IPS-NIHi7 (cell line): ENCODE measurements around the gene RPTOR.

ENCODE experiments used
- DNase-seq: peaks from one replicate; pipeline ENCODE4 v3.0.0; 2012; ENCODE audit warnings: mixed read lengths; ENCODE audit errors: extremely low spot score

The RPTOR gene

DNA sequence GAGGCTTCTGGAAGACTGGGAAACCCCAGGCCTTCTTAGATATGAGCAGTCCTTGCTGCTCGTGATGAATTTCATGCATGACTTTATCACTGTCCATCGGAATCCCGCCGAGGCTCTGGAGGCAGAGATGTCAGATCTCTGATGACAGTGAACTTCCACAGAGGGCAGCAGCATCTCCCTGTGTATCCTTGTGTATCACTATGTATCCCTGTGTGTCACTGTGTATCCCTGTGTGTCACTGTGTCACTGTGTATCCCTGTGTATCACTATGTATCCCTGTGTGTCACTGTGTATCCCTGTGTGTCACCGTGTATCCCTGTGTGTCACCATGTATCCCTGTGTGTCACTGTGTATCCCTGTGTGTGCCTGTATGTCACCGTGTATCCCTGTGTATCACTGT, 286.9 kb downstream of the RPTOR start:
- no peak for DNase-seq

- peak; percentile 59 for DNase-seq
These were observed 287.6 kb downstream of the RPTOR start for GRCh38 chr17:80832266-80832676.

DNA sequence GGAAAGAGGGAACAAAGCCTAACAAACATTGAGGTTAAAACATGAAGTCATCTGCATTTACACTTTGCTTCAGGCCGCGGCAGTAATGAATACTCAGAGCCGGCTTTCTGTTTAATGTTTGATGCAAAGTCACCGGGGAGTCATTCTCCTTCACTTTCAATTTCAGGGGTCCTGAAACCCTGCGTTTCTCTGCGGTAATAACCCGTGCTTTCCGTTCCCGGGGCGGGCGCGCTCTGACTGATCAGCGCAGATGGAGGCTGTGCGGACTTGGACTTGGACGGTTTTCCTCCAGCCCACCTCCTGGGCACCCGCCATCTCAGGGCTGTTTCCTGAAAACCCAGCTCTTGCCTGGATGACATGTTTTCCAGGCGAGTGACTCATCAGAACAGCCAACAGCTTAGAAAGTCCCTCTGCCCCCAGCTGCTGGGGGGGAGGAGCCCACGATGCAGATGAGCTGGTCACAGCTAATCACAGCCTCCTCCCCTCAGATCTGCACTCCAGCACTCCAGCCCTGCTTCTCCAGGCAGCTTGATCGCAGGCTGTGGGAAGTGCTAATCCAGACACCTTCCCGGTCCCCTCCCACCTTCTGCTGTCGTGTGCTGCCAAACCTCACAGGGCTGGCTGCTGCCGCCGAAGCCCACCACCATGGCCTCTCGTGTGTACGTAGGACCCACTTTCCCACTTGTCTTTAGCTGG, 288.4 kb downstream of the RPTOR start:
- peak; percentile 98 for DNase-seq

- DNase-seq, result no peak
These were observed 289.6 kb downstream of the RPTOR start for GRCh38 chr17:80833952-80834892.

GRCh38 chr17:80834893-80835275, 290.2 kb downstream of the RPTOR start:
- no peak for DNase-seq

DNA sequence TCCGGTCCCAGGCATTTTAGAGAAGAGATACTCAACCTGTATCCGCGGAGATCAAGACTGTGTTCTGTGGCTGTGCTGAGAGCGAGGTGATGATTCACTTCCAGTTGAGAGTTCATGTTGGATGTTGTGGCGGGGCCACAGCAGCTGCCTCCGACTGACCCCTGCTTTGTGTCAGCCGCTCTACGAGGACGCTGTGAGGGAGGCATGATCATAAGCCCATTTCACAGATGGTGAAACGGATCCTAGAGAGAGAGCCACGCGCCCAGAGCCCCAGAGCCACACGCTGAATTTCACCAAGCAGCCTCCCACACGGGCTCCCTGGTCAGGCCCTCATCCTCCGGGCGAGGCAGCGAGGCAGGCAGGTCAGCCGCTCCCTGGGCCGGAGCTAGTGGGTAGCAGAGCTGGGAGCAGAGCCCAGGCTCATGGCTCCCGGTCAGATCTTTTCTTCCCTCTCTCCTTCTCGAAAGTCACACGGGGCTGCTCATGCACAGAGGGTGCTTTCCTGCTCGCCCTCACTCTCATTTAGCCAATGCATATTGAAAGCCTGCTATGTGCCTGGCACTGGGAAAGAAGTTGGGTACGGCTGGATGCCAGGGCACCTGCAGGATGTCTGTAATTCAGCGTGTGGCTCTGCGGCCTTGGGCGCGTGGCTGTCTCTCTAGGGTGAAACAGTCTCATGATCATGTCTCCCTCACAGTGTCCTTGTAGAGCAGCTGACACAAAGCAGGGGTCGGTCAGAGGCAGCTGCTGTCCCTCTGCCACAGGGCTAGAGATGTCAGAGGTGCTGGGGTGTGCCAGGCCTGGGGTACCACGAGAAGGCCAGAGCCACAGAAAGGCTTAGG, 291.4 kb downstream of the RPTOR start:
- DNase-seq, result no peak

DNA sequence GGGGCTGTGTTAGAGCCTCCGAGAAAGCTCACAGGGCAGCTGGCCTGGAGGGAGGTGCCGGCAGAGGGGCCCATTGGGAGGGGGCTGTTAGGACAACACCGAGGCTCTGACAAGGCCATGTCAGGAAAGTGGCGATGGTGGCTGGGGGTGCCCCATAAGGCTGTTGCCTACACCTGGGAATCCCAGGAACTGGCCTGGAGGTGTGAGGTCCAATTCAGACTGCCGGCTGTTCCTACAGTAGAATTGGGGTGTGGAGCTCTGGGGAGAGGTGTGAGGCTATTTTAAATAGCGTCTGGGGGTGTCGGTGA, 292.0 kb downstream of the RPTOR start:
- no peak for DNase-seq

GRCh38 chr17:80836971-80837481, 292.4 kb downstream of the RPTOR start:
- no peak for DNase-seq

GRCh38 chr17:80837711-80838110, 293.1 kb downstream of the RPTOR start:
- no peak for DNase-seq

DNA sequence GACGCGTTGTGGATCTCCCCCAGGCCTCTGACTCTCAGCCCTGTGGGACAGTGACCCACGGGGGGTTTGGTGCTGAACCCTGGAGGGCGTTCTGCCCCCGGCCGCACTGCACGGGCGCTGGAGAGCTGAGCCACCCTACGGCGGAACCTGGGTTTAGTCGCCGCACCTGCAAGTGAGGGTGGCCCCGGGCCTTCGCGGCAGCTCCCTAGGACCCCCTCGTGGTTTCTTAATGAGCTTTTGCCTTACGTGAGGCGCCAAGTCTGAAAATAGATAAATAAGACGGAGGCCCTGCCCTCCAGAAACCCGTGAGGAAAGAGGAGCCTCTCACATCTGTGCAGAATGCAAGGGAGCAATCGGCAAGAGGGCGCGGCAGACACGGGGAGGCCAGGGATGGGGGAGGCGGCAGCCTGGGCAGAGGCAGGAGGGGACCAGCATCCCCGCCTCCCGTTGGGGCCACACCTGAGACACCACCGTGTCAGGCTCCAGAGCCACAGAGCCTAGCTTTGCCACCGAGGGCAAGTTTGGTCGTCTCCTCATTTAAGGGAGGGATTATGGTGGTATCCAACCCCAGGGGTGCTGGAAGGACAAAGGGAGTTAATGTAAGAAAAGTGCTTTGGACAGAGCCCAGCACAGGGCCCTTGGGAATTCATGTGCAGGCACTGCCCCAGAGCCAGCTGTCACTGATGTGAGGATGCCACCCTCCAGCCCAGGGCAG, 293.8 kb downstream of the RPTOR start:
- no peak for DNase-seq

- DNase-seq, result no peak
These were observed 294.3 kb downstream of the RPTOR start for GRCh38 chr17:80839026-80839345.

- DNase-seq, result no peak
These were observed 294.9 kb downstream of the RPTOR start for GRCh38 chr17:80839511-80839941.

GRCh38 chr17:80839970-80840369, 295.3 kb downstream of the RPTOR start:
- no peak for DNase-seq

GRCh38 chr17:80842456-80843013, 297.9 kb downstream of the RPTOR start:
- no peak for DNase-seq

GRCh38 chr17:80843741-80844156, 299.1 kb downstream of the RPTOR start:
- no peak for DNase-seq

- no peak for DNase-seq
These were observed 299.9 kb downstream of the RPTOR start for GRCh38 chr17:80844418-80844990.

- no peak for DNase-seq
These were observed 300.6 kb downstream of the RPTOR start for GRCh38 chr17:80845069-80845862.

DNA sequence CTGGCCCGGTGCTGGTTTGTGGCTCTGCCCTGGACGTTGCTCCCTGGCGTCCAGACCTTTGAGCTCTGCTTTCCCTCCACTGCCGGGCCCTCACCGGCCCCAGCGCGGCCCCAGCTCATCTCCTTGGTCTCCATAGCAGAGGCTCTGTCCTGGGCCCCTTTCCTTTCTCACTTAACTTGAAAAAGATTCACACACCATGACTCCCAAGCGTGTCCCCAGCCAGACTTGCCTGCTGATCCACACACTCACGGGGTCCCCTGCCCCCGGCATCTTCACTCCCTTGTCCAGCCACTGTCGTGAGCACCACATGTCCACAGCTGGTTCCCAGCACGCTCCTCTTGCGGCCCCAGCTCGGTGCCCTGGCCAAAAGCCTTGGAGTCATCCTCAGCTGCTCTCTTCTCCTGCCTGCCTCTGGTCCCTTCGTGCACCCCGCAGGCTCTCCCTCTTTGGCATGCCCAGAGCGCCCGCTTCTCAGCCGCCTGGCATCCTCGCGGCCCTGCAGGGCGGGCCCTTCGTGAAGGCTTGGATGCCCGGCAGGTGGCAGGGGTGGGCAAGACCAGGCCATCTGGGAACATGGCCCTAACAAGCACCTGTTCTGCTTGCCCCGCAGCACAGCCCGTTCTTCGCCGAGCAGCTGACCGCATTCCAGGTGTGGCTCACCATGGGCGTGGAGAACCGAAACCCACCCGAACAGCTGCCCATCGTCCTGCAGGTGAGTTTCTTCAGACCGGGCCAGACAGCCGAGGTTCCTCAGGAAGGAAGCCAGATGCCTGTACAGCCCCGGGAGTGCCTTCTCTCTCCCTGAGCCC, 301.4 kb downstream of the RPTOR start:
- no peak for DNase-seq

DNA sequence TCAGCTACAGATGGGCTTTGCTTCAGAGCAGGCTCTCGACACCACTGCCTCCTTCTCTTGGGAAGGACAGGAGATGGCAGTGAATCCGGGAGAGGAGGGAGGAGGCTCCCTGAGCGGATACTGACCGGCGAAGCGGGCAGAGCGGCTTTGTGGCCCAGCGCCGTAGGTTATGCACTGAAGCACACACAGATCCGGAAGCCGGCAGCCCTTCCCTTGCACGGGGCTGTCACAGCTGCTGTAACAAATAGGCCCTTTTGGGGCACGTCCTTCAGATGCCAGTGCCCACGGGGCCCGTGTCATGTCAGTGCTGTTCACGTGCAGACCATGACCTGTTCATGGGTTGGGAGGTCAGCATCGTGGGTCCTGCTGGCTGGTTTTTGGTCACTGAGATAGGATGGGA, 302.3 kb downstream of the RPTOR start:
- no peak for DNase-seq
